Muscle layer of duodenum (tissue), 2 donors: Measurements from ENCODE around the gene ESRP2.
A peak's percentile ranks its signal among the peaks of the same experiment; 100 is the strongest.

Experiments
- H3K27ac ChIP-seq: one replicate; pipeline ENCODE4 v1.7.0; 2013; ENCODE audit warnings: mild to moderate bottlenecking, low read length
- H3K27me3 ChIP-seq: one replicate; pipeline ENCODE4 v1.7.0; 2013; ENCODE audit warnings: low read depth, mild to moderate bottlenecking, control low read depth, low read length
- H3K36me3 ChIP-seq, 2 donors: one replicate each; pipeline ENCODE4 v1.7.0; 2013; ENCODE audit warnings: low read length in 2 of 2, control low read depth in 1 of 2, mild to moderate bottlenecking in 1 of 2; ENCODE audit not compliant: insufficient read depth in 2 of 2, control insufficient read depth in 1 of 2
- H3K4me1 ChIP-seq, 2 donors: one replicate each; pipeline ENCODE4 v1.7.0; 2013; ENCODE audit warnings: low read length in 2 of 2, mild to moderate bottlenecking in 2 of 2, control low read depth in 1 of 2, moderate library complexity in 1 of 2; ENCODE audit not compliant: insufficient read depth in 2 of 2, control insufficient read depth in 1 of 2
- H3K4me3 ChIP-seq, 2 donors: one replicate each; pipeline ENCODE4 v1.7.0; 2013; ENCODE audit warnings: low read length in 2 of 2, low read depth in 1 of 2, mild to moderate bottlenecking in 1 of 2
- H3K9me3 ChIP-seq, 2 donors: one replicate each; pipeline ENCODE4 v1.7.0; 2013; ENCODE audit warnings: low read length in 2 of 2, control low read depth in 1 of 2, mild to moderate bottlenecking in 1 of 2; ENCODE audit not compliant: control insufficient read depth in 1 of 2
- donor health status: healthy.

ESRP2 gene

GRCh38 chr16:68235887-68236136 is at the start of gene ESRP2:
ESRP2 (minus strand) TSS chr16:68236127; CDS start chr16:68236045, 82 bp downstream.
- Histone ChIP-seq H3K4me1 (peaks cover 7 to 28% of the 10 kb centered on the region in 2 donors), H3K9me3 (no peaks in the 10 kb centered on the region), H3K27me3 (no peaks in the 10 kb centered on the region), H3K4me3 (peak within 1 kb of the TSS; percentile 35 to 68), H3K36me3 (no peaks in the 10 kb centered on the region), H3K27ac (peak within 1 kb of the TSS; percentile 75)

GRCh38 chr16:68285683-68286082 is 49.8 kb upstream of the ESRP2 start:
- peaks cover 17 to 18% of the 10 kb centered on the region in 2 donors for H3K36me3 ChIP-seq

GRCh38 chr16:68284847-68285246 is 48.9 kb upstream of the ESRP2 start:
- H3K27me3 ChIP-seq, result no peaks in the 10 kb centered on the region
- peaks cover 12 to 13% of the 10 kb centered on the region in 2 donors for H3K36me3 ChIP-seq
- H3K4me1 ChIP-seq, result peaks cover 8 to 21% of the 10 kb centered on the region in 2 donors
- H3K4me3 ChIP-seq, result no peak overlapping the region
- no peak overlapping the region for H3K27ac ChIP-seq
- H3K9me3 ChIP-seq, result no peaks in the 10 kb centered on the region

More at GRCh38 chr16:68285683-68286082, 49.8 kb upstream of the ESRP2 start:
- Histone ChIP-seq H3K27ac (no peak overlapping the region), H3K4me3 (no peak overlapping the region), H3K9me3 (no peaks in the 10 kb centered on the region), H3K4me1 (peaks cover 8 to 24% of the 10 kb centered on the region in 2 donors), H3K27me3 (no peaks in the 10 kb centered on the region)

GRCh38 chr16:68283801-68284598 is 48.1 kb upstream of the ESRP2 start:
- Histone ChIP-seq H3K27ac (no peak overlapping the region), H3K36me3 (peaks cover 13 to 18% of the 10 kb centered on the region in 2 donors), H3K4me1 (peaks cover 8 to 21% of the 10 kb centered on the region in 2 donors), H3K9me3 (no peaks in the 10 kb centered on the region), H3K4me3 (no peak overlapping the region), H3K27me3 (no peaks in the 10 kb centered on the region)

- Histone ChIP-seq H3K4me1 (peaks cover 8 to 21% of the 10 kb centered on the region in 2 donors), H3K27me3 (no peaks in the 10 kb centered on the region), H3K9me3 (no peaks in the 10 kb centered on the region), H3K4me3 (no peak overlapping the region), H3K36me3 (peaks cover 13 to 18% of the 10 kb centered on the region in 2 donors), H3K27ac (no peak overlapping the region)
Measured at GRCh38 chr16:68283346-68283745, 47.4 kb upstream of the ESRP2 start.

- peaks cover under 1 to 10% of the 10 kb centered on the region in 2 donors for H3K36me3 ChIP-seq
- no peaks in the 10 kb centered on the region for H3K9me3 ChIP-seq
- H3K4me3 ChIP-seq, result no peak overlapping the region
- no peaks in the 10 kb centered on the region for H3K27me3 ChIP-seq
- H3K27ac ChIP-seq, result no peak overlapping the region
- peaks cover 0 to 16% of the 10 kb centered on the region in 2 donors for H3K4me1 ChIP-seq
Measured at GRCh38 chr16:68282064-68282452, 46.1 kb upstream of the ESRP2 start.

- no peaks in the 10 kb centered on the region for H3K9me3 ChIP-seq
- peaks cover 0 to 18% of the 10 kb centered on the region in 2 donors for H3K4me1 ChIP-seq
- H3K27me3 ChIP-seq, result no peaks in the 10 kb centered on the region
- H3K36me3 ChIP-seq, result peaks cover 0 to 9% of the 10 kb centered on the region in 2 donors
- no peak overlapping the region for H3K27ac ChIP-seq
- no peak overlapping the region for H3K4me3 ChIP-seq
Measured at GRCh38 chr16:68281368-68282063, 45.6 kb upstream of the ESRP2 start.

GRCh38 chr16:68279726-68280558 is 44.0 kb upstream of the ESRP2 start:
- no peak overlapping the region for H3K4me3 ChIP-seq
- peaks cover 4 to 23% of the 10 kb centered on the region in 2 donors for H3K4me1 ChIP-seq
- no peaks in the 10 kb centered on the region for H3K9me3 ChIP-seq
- no peak overlapping the region for H3K27ac ChIP-seq
- H3K36me3 ChIP-seq, result peaks cover 0 to 6% of the 10 kb centered on the region in 2 donors
- no peaks in the 10 kb centered on the region for H3K27me3 ChIP-seq

GRCh38 chr16:68276223-68276622 is 40.3 kb upstream of the ESRP2 start:
- H3K4me1 ChIP-seq, result peaks cover 4 to 13% of the 10 kb centered on the region in 2 donors

GRCh38 chr16:68275611-68276191 is 39.8 kb upstream of the ESRP2 start:
- no peaks in the 10 kb centered on the region for H3K27me3 ChIP-seq
- H3K4me1 ChIP-seq, result peaks cover 4 to 13% of the 10 kb centered on the region in 2 donors
- H3K27ac ChIP-seq, result peak overlapping the region; percentile 43
- H3K4me3 ChIP-seq, result no peak overlapping the region
- no peaks in the 10 kb centered on the region for H3K9me3 ChIP-seq
- peaks cover 6% of the 10 kb centered on the region in 2 donors for H3K36me3 ChIP-seq

More at GRCh38 chr16:68276223-68276622, 40.3 kb upstream of the ESRP2 start:
- H3K36me3 ChIP-seq, result peaks cover 6% of the 10 kb centered on the region in 2 donors
- no peaks in the 10 kb centered on the region for H3K27me3 ChIP-seq
- H3K27ac ChIP-seq, result peak overlapping the region; percentile 43
- H3K4me3 ChIP-seq, result no peak overlapping the region
- H3K9me3 ChIP-seq, result no peaks in the 10 kb centered on the region
